22Rv1 (cell line): ENCODE results near the gene PCDH15.

ENCODE experiments used
- CTCF ChIP-seq: fragments of 450-650 bp; IDR thresholded peaks from 2 replicates; pipeline ENCODE4 v1.5.1; 2017; ENCODE audit warnings: mild to moderate bottlenecking
- ZFX ChIP-seq: fragments of 450-650 bp; IDR thresholded peaks from 2 replicates; pipeline ENCODE4 v1.6.1; 2017; ENCODE audit warnings: antibody characterized with exemption, borderline replicate concordance

GRCh38 chr10:54159924-54160323 is 641.1 kb downstream of the PCDH15 start:
- TF ChIP-seq CTCF, result no peak
- TF ChIP-seq ZFX, result no peak
